Endothelial cell of umbilical vein (primary cell): ENCODE results near the gene CDS2. TPM values are rescaled to one million over a fixed set of nuclear protein-coding genes. Genes with fewer than 3 reads are reported as not detected.
A peak's percentile ranks its signal among the peaks of the same experiment; 100 is the strongest.

Experiments
- BruUV-seq: library from RNA; stranded (reverse); fragments of 400-500 nt; replicated peaks from 2 replicates; lab custom pipeline; 2021; lab: Mats Ljungman, UMichigan
- CTCF ChIA-PET: fragments of 300-600, 350-600 bp; sonication (Branson Sonifier 250); formaldehyde crosslinking; loops from one replicate; lab custom pipeline; 2021; ENCODE audit warnings: antibody characterized with exemption, inconsistent platforms; lab: Charles Lee
- POLR2A ChIA-PET: fragments of 300-600, 350-600 bp; sonication (Branson Sonifier 250); formaldehyde crosslinking; loops from one replicate; lab custom pipeline; 2021; ENCODE audit warnings: antibody characterized with exemption, inconsistent platforms; lab: Charles Lee
- DNase-seq: peaks from one replicate; pipeline ENCODE4 v3.0.0-alpha.2; 2011; ENCODE audit warnings: low read depth, low spot score
- FAIRE-seq: peaks from 2 replicates; lab custom pipeline; 2011; peaks lifted over from hg19 to GRCh38; lab: Jason Lieb, UNC
- H2AFZ ChIP-seq: 2 replicates; pipeline ENCODE4 v1.6.0; 2012; ENCODE audit warnings: low read depth, low read length, control low read depth, inconsistent platforms
- H3K27ac ChIP-seq: 2 replicates; pipeline ENCODE4 v1.5.1; 2011; ENCODE audit warnings: low read depth, mild to moderate bottlenecking, control low read depth, low read length, moderate library complexity; ENCODE audit not compliant: insufficient read depth
- H3K27me3 ChIP-seq, 2 experiments: 2 replicates each; pipeline versions ENCODE4 v1.6.0 to v1.6.1; 2011; ENCODE audit warnings: low read length in 2 of 2, mixed read lengths in 1 of 2; ENCODE audit not compliant: control insufficient read depth in 2 of 2, insufficient read depth in 2 of 2
- H3K36me3 ChIP-seq, 2 experiments: 2 replicates in 1 of 2; 3 replicates in 1 of 2; pipeline ENCODE4 v1.5.1; 2011; ENCODE audit warnings: low read length in 2 of 2, mild to moderate bottlenecking in 1 of 2, moderate library complexity in 1 of 2; ENCODE audit not compliant: control insufficient read depth in 2 of 2, insufficient read depth in 2 of 2; ENCODE audit errors: extremely low read depth in 1 of 2
- H3K4me1 ChIP-seq: 3 replicates; pipeline ENCODE4 v1.5.1; 2011; ENCODE audit warnings: mild to moderate bottlenecking, low read length; ENCODE audit not compliant: control insufficient read depth, insufficient read depth; ENCODE audit errors: extremely low read depth
- H3K4me2 ChIP-seq: 2 replicates; pipeline ENCODE4 v1.6.1; 2011; ENCODE audit warnings: low read length, control low read depth, mixed read lengths; ENCODE audit not compliant: insufficient read depth
- H3K4me3 ChIP-seq, 3 experiments: fragments of 200-600 bp in 1 of 3; sonication (generic), shearing (Covaris generic) in 1 of 3; replicated peaks in 1 of 3; 2 replicates each; pipeline ENCODE4 v1.5.1; 2011 to 2016; ENCODE audit warnings: control low read depth in 3 of 3, low read length in 3 of 3, mild to moderate bottlenecking in 2 of 3, inconsistent platforms in 1 of 3, low read depth in 1 of 3, moderate library complexity in 1 of 3; ENCODE audit not compliant: insufficient read depth in 1 of 3
- H3K79me2 ChIP-seq: 2 replicates; pipeline ENCODE4 v1.6.0; 2012; ENCODE audit warnings: low read length, inconsistent platforms; ENCODE audit not compliant: control insufficient read depth, insufficient read depth
- H3K9ac ChIP-seq: replicated peaks from 2 replicates; pipeline ENCODE3; 2011; ENCODE audit warnings: low read length, control low read depth; ENCODE audit not compliant: insufficient read depth; ENCODE audit errors: extremely low read depth
- H3K9me1 ChIP-seq: replicated peaks from 3 replicates; pipeline ENCODE4 v1.6.0; 2011; ENCODE audit warnings: mild to moderate bottlenecking, low read length; ENCODE audit not compliant: control insufficient read depth, insufficient read depth; ENCODE audit errors: extremely low read depth
- H3K9me3 ChIP-seq: replicated peaks from 2 replicates; pipeline ENCODE4 v1.5.1; 2012; ENCODE audit warnings: low read length, inconsistent platforms; ENCODE audit not compliant: control insufficient read depth, insufficient read depth
- H4K20me1 ChIP-seq: replicated peaks from 2 replicates; pipeline ENCODE3; 2011; ENCODE audit warnings: mild to moderate bottlenecking, low read length; ENCODE audit not compliant: control insufficient read depth, insufficient read depth; ENCODE audit errors: extremely low read depth
- CTCF ChIP-seq, 2 donors: IDR thresholded peaks; 1 replicate in 1 of 2; 2 replicates in 1 of 2; pipeline ENCODE4 v1.5.1; 2011; ENCODE audit warnings: low read length in 2 of 2, mild to moderate bottlenecking in 2 of 2, moderate library complexity in 2 of 2, control low read depth in 1 of 2, inconsistent platforms in 1 of 2, low read depth in 1 of 2; ENCODE audit not compliant: insufficient read depth in 1 of 2; ENCODE audit errors: extremely low read depth in 1 of 2
- EZH2 ChIP-seq: IDR thresholded peaks from 2 replicates; pipeline ENCODE4 v1.6.1; 2012; ENCODE audit warnings: borderline replicate concordance, low read depth, mild to moderate bottlenecking, moderate library complexity, low read length, inconsistent platforms; ENCODE audit not compliant: severe bottlenecking
- FOS ChIP-seq: IDR thresholded peaks from 2 replicates; pipeline ENCODE4 v1.6.1; 2011; ENCODE audit warnings: mild to moderate bottlenecking, low read length, moderate library complexity, borderline replicate concordance; ENCODE audit not compliant: insufficient read depth
- GATA2 ChIP-seq: IDR thresholded peaks from 2 replicates; pipeline ENCODE4 v1.7.0; 2011; ENCODE audit warnings: low read depth, mild to moderate bottlenecking, moderate library complexity, mixed read lengths, low read length; ENCODE audit not compliant: insufficient read length, insufficient read depth
- JUN ChIP-seq: IDR thresholded peaks from 2 replicates; pipeline ENCODE4 v1.6.1; 2011; ENCODE audit warnings: borderline replicate concordance, low read depth; ENCODE audit not compliant: insufficient read length, insufficient read depth
- MAX ChIP-seq: IDR thresholded peaks from 2 replicates; pipeline ENCODE4 v1.6.1; 2011; ENCODE audit not compliant: insufficient read depth, insufficient read length
- MYC ChIP-seq: IDR thresholded peaks from one replicate; pipeline ENCODE4 v1.6.1; 2011; ENCODE audit warnings: mild to moderate bottlenecking, low read depth, low read length
- POLR2A ChIP-seq: IDR thresholded peaks from 2 replicates; pipeline ENCODE4 v1.6.1; 2012; ENCODE audit warnings: low read depth, mild to moderate bottlenecking, control low read depth, low read length
- POLR2AphosphoS5 ChIP-seq: IDR thresholded peaks from 2 replicates; pipeline ENCODE4 v1.6.1; 2012; ENCODE audit warnings: low read depth, mild to moderate bottlenecking, control low read depth, low read length, moderate library complexity; ENCODE audit not compliant: insufficient read depth
- dilution Hi-C: fragments of 300-500 bp; cut with MboI; formaldehyde crosslinking; loops from one replicate; pipeline ENCODE4 v1.15.0; 2019; ENCODE audit warnings: low sequenced_read_pairs; ENCODE audit not compliant: extremely low pct_ligation_motif_present
- intact Hi-C: fragments of 100-400 bp; cut with micrococcal nuclease; formaldehyde crosslinking; loops from one replicate; pipeline ENCODE4 v1.10.0; 2022
- polyA plus RNA-seq, 4 experiments: library from polyadenylated mRNA; depleted of rRNA in 3 of 4; stranded (reverse) in 3 of 4; unstranded in 1 of 4; fragments of >200 nt; gene quantifications; 2 replicates each; pipeline versions ENCODE4 v1.2.1 to v1.2.3, GENCODE V29; 2011 to 2012; ENCODE audit warnings: missing spikeins in 1 of 4
- total RNA-seq: library from RNA; stranded (reverse); gene quantifications from 2 replicates; pipeline ENCODE4 v1.2.3, GENCODE V29; 2021

CDS2 gene
- total and polyA plus RNA-seq, 2 donors (not counting 3 experiments of a cell fraction or from before 2014, with no cell fraction given) = 47.0 to 49.0 TPM

- dilution Hi-C loops = no loop called here
- H2AFZ ChIP-seq = no peak overlapping the region
Observed at GRCh38 chr20:5181958-5182357, 55.1 kb downstream of the CDS2 start.

More at GRCh38 chr20:5181958-5182357, 55.1 kb downstream of the CDS2 start:
- Histone ChIP-seq H3K4me1 (peaks cover 19% of the 10 kb centered on the region), H3K9me3 (no peaks in the 10 kb centered on the region), H3K27ac (peak overlapping the region; percentile 39), H3K79me2 (no peaks in the 10 kb centered on the region), H3K4me3 (no peak overlapping the region), H3K36me3 (peaks cover 12 to 13% of the 10 kb centered on the region in 2 experiments), H4K20me1 (no peaks in the 10 kb centered on the region), H3K4me2 (no peak overlapping the region), H3K27me3 (no peaks in the 10 kb centered on the region), H3K9me1 (no peaks in the 10 kb centered on the region), H3K9ac (no peak overlapping the region)
- CTCF ChIA-PET = interaction anchor here (6.0 to 6.1 kb wide), 2 partner anchors 10 to 55 kb away, joined by 40 to 45 read pairs; partner anchors contain the start of gene CDS2
- no TSS peak for BruUV-seq
- intact Hi-C loops = no loop called here
- TF ChIP-seq CTCF (IDR thresholded peaks at IDR 0.05; ENCODE audit: extremely low read depth in 1 of 2, insufficient read depth in 1 of 2, low read depth in 1 of 2, low read length in 2 of 2) (no peak), MAX (no peak), JUN (no peak), POLR2A (no peak), MYC (no peak), POLR2AphosphoS5 (no peak), GATA2 (no peak), FOS (no peak), EZH2 (no peak)
- FAIRE-seq (peak; percentile 46), DNase-seq (peak; percentile 36)
- POLR2A ChIA-PET = no interaction called here
